ENCODE measurements around the gene PACRG.

GRCh38 chr6:162864911-162865310 lies 137.1 kb downstream of the PACRG start:
- no peak for TF ChIP-seq POLR2A (IDR thresholded peaks at IDR 0.05; ENCODE audit: low read length)
- no peak for TF ChIP-seq GATA1 (IDR thresholded peaks at IDR 0.05; ENCODE audit: low read depth, low read length)
